ENCODE measurements around the gene ALDH4A1.

ALDH4A1 gene

DNA sequence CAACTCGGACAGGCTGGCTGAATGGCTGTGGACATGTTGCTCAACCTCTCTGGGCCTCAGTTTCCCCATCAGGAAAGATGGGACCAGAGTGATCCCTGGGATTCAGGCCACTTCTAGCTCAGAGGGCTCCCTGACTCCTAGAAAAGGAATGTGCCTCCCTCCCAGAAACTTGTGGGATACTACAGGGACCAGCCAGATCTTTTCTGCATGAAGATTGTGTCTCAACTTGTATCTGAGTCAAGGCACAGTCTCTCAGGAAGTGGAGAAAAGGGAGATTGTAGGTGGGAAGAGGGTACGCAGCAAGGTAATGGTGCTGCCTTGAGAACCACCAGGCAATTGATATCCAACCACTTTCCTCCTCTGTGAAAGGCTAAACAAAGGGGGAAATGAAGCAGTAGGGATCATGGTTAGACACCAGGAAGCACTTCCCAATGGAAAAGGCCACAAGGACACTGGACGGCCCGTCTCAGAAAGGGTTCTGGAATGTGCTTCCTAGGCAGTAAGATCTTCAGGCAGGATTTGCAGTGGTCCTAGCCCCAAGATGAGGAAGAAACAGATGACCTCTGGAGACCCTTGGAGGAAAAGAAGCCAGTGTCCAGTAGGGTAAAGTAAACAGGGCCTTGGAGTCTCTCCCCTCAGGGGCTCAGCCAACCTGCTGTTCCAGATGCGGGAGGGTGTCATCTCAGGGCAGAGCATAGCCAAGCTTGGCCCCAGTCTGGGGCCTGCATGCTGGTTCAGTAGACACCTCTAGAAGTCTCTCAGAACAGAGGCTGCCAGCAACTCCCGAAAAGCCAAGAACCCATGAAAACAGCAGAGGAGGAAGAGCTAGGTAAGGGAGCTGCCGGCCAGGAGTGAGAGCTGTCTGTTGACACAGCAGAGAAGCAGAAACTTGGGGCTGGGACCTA lies 37.3 kb upstream of the ALDH4A1 start:
- no peak for DNase-seq (ENCODE audit: low read depth, low spot score)

DNA sequence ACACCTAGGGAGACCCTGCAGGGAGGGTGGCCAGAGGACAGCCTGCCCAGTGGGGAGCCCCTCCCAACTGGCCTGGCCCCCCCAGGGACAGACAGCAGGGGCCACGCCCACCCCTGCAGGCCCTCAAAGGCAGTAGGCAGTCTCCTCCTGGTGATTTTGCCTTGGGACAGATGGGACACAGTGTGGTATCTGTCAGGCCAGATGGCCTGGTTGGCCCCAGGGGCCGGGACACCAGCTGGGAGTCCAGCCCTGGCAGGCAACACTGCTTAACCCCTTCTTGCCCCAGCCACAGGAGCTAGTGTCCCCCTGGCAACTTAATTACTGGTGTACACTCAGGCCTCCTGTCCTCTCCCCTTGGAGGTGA lies 36.3 kb upstream of the ALDH4A1 start:
- DNase-seq (ENCODE audit: low read depth, low spot score): no peak

DNA sequence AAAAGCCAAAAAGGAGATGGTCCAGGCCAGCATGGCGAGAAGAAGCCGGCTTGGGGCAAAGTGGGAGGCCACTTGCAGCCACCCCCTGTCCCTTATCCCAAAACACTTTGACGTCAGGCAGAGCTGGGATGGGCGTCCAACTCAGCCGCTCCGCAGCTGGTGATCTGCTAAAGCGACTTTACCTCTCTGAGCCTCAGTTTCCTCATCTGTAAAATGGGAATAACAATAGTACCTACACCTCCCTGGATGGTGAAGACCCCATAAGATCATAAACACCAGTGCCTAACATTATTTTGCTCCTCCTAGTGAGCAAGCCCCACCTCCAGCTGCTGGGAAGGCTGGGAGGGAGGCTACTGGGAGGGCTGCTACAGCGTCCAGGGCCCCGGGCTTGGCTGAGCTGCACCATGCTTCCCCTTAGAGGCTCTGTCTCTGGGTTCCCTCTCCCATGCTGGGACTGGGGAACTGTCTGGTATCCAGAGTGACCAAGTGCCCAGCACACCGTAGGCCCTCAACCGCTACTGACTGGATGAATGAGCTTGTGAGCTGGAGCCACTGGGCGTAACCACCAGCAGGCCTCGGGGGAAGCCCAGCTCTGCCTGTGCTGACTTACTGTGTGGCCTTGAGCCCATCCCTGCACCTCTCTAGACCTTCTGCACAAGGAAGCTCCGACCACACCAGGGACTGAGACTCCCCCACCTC lies 35.8 kb upstream of the ALDH4A1 start:
- no peak for DNase-seq (ENCODE audit: low read depth, low spot score)

DNA sequence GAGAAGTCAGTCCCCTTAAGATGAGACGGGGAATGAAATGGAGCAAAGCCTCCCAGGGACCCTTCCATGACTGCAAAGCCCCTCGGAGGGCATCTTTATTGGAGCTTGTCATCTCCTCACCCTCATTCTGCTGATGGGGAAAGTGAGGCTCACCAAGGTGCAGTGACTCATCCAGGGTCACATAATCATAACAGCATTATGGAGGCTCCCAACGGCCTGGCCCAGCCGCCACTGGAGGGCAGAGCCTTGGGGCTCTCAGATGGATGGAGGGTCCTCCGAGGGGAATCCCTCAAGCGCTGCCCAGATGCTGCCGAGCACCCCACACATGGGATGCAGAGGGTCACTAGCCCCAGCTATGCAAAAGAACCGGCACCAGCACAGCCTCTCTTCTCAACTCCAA lies 35.2 kb upstream of the ALDH4A1 start:
- DNase-seq (ENCODE audit: low read depth, low spot score): no peak

DNA sequence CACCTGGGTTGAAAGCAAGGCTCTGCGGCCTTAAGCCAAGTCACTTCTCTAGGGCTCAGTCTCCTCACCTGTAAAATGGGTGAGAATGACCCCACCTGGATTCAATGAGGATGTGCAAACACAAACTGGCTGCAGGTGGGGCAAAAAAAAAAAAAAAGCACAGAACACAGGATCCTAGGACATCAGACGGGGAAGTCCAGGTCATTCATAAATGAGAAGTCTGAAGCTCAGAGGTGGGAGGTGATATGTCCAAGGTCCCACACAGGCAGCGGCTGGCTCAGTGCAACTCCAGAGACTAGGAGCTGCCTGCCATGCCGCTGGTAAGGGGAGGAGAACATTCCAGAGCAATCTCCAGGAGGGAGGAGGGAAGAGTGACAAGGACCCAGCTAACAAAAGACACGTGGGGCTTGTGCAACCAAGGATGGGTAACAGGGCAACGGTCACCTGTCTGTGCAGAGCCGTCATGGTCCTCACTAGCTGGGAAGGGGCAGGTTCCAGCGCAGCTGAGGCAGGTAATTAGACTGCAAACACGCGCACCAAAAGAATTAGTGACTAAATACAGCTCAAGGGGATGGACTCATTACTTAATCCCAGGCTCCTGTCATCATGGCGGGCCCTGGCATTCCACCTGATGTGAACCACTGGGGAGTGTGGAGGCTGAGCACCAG lies 34.6 kb upstream of the ALDH4A1 start:
- no peak for DNase-seq (ENCODE audit: low read depth, low spot score)

DNA sequence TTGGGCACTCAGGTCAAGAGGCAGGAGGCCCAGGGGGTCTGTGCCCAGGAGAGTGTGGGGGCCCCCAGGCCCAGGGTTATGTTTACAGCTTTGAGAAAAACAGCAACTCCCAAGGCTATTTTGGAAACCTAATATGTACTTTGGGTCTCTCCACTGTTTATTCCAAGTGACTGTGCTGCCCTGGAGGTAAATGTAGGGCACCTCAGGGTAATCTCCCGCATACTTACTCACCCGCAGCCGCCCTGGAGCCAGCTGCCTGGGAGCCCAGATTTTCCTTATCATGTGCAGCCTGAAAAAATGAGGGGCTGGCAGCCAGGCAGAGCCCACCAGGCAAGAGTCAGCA lies 34.1 kb upstream of the ALDH4A1 start:
- DNase-seq (ENCODE audit: low read depth, low spot score): no peak

DNA sequence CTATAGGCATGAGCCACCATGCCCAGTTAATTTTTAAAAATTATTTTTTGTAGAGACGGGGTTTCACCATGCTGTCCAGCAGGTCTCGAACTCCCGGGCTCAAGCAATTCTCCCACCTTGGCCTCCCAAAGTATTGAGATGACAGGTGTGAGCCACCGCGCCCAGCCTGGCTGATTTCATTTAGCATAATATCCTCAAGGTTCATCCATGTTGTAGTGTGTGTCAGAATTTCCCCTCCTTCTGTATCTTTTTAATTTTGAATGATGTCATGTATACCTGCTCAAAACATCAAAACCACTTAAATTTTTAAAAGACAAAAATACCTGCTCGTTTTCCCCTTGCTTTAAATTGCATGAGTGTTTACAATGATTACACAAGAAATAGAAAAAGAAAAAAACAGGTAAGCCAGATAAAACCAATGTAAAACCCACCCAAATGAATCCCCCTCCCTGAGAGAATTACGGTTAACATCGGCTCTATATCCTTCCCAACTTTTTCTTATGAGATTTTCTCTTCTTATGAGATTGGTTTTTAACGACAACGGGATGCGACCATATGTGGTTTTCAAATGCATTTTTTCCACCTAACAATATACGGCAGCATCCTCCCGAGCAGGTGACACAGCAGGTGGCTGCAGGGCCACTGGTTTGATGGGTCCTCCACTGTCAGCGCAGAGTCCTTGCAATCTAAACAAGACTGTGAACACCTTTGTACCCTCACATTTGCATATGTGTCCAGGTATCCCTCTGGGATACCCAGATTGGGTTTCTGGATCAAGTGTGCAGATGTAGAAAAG lies 32.0 kb upstream of the ALDH4A1 start:
- no peak for DNase-seq (ENCODE audit: low read depth, low spot score)

DNA sequence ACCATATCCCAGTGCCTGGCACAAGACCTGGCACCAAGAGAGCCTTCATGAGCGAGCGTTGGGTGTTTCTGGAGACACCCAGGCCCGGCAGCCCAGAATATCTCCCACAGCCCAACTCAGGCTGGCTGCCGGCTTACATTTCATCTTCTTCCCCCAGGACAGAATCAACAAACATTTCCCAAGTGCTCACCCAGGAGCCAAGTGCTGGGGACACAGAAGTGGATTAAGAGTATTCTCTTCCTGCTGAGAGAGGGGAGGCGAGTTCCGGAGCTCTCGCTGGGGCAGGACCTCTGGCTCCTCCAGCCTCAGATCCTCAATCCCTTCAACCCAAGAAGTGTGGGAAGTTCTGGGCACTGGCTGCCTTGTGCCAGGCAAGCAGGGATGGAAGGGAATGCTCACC lies 30.5 kb upstream of the ALDH4A1 start:
- DNase-seq (ENCODE audit: low read depth, low spot score): no peak

DNA sequence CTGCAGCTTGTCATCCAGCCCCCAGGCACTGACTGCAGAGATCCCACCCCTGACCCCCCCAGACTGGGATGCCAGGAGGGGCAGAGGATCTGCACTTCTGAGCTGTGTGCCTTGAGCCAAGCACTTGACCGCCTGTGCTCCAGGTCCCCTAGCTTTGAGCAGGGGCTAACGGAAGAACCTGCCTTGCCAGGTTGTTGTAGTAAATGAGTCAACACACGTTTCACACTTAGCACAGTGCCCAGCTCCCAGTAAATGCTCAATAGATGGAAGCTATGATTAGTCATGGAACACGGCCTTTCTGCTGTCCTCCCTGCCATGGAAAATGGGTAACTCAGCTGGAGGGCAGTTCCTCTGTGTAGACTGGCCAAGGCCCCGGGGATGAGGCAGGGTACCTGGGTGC lies 30.0 kb upstream of the ALDH4A1 start:
- no peak for DNase-seq (ENCODE audit: low read depth, low spot score)

DNA sequence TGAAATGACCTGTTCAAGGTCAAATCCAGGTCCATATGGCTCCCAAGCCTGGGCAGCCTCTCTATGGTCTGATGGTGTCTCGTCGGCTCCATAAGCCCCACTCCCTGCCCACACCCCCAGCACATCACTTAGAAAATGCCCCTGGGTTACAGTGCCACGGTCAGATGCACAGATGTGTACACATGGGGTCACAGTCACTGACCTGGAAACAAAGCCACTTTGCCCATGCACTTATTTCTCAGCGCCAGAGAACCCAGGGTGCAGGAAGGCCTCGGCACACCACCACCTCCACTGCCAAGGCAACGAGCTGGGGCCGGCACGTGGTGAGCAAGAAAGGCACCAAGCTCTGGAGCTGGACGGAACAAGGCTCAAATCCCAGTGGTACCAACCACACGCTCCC lies 29.4 kb upstream of the ALDH4A1 start:
- no peak for DNase-seq (ENCODE audit: low read depth, low spot score)

DNA sequence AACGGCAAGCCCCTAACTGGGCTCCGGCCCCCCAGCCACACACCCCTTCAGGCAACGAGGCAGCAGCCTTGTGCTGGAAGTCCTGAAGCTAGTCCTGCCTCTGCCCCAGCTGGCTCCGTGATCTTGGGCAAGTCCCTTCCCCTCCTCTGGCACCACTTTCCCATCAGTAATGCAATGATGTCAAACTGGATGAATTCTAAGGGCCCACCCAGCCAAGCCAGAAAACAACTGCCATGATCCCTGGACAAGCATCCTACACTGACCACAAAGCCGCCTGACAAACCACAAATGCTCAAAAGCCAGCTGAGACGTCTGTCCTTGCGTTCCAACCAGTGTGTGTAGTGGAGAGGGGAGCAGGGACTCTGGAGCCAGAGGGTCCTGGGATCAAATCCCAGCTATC lies 27.3 kb upstream of the ALDH4A1 start:
- DNase-seq (ENCODE audit: low read depth, low spot score): no peak

DNA sequence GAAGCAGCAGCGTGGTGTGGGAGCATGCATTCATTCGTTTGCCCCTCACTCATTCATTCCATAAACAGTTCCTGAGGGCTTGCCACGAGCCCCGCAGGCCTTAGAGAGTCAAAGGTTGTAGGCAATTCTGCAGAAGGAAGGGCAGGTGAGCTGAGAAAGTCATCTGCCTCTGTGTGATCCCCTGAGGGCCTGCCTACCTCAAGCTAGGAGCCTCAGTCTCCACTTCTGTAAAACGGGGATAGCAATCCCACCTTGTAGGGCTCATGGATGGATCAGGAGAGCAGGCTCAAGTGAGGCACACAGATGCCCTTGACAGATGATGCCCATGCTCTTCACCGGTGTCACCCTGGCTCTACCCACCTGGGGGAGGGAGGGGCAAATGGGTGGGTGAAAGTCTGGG lies 26.6 kb upstream of the ALDH4A1 start:
- no peak for DNase-seq (ENCODE audit: low read depth, low spot score)

DNA sequence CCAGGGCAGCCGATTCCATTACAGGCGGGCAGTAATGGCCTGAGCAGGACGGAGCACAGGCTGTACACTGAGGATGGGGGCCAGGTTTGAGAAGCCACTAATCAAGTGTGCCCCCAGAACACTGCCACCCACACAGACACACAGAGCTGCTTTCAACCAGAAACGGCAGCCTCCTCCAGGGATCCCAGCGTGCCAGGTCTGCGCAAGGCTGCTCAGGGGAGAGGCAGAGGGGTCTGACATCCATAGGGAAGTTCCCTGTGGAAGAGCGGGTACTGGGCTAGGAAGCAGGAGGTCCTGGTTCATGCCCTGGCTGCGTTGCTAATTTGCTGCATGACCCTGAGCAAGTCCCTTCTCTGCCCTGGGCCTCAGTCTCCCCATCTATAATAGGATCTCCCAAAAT lies 26.1 kb upstream of the ALDH4A1 start:
- no peak for DNase-seq (ENCODE audit: low read depth, low spot score)

DNA sequence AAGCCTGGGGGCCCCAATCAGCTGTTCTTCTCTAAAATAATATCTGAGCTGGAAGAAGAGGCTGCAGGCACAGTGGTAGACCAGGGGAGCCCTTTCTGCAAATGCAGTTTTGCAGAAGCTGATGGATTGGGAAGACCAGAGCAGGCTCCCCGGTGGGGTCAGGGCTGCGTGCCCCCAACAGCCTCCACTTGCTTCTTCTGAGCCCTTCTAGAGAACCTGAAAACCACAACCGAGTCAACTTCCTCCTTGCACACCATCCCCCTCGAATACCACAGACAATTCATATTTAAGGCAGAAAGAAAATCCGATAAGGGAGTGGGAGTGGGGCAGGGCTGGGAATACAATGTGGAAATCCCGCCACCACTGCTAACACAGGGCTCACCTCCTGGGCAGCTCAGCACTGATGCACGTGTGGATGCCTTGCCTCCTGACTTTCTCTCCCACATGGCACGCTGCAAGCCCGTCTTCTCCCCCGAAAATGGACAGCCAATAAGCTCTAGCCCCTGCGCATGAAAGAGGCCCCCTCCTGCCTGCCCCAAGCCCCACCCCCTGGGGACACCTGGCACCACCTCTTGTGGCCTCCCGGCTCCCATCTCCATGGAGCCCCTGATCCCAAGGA lies 25.4 kb upstream of the ALDH4A1 start:
- no peak for DNase-seq (ENCODE audit: low read depth, low spot score)

DNA sequence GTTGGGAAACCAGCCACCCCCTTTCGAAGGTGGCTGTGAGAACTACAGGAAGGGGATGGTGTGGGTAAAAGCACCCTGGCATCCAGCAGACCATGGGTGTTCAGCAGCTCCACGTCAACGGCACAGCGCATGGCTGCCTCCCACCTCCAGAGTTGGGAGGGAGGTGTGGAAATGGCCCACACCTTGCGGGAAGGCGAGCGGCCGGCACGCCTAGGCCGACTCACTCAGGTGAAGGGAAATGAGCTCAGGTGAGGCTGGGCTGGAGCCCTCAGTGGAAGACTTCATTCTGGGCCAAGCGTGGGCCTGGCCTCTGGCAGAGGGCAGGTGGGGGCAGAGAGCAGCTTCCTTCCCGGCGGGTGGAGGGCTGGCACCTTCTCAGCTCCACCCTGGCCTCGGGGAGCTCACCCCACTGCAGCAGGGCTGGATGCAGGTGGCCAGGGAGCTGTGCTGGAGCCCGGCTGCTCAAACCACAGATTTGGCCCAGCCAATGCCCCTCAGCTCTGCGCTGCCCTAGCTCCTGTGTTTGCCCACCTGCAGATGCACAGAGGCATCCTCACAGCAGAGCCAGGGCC lies 24.8 kb upstream of the ALDH4A1 start:
- no peak for DNase-seq (ENCODE audit: low read depth, low spot score)

DNA sequence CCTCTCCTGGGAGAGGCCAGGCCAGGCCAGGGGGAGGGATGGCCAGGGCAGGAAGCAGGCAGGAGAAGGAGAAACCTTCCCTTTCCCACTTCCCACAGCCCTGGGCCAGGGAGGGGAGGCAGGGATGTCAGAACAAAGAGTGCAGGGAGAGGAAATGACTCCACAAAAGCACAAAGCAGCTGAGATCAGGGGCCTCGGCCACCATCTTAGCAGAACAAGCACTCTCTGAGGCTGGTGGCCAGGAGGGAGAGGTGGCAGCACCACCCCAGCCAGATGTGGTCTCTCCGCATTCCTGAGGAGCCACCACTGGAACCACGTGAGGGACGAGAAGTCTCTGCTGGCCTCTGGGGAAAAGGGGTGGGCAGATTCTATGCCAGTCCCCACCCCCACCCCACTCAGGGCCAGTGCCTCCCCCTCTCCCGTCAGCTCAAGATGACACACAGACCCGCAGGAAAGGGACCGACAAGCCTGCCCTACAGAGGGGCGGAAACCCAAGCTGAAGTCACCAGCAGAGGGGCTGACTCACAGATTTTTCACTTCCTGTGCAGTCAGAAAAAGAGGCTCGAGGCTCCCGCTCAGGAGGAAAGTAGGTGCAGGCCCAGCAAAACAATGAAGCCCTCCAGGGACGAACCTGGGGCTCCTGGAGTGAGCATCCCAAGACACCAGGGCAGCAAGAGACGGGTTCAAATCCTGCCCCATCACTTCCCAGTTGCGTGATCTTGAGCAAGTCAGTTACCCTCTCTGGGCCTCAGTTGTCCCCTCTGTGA lies 24.1 kb upstream of the ALDH4A1 start:
- no peak for DNase-seq (ENCODE audit: low read depth, low spot score)

DNA sequence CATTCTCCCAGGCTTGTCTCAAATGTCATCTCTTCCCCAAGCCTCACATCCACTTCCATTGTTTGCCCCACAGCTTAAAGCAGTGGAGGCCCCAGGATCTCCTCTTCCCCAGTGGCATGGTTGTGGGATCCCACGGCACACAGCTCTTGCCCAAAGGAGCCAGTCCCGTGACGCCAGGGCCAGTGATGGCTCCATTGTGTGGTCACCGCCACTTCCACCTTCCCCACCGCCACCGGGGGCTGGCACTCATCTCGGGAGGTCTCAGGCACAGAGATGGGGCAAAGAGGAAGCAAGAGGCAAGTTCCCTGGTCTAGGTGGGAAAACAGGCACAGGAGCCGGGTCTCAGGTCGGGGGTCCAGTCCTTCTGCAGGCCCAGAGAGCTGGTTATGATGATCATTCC lies 22.9 kb upstream of the ALDH4A1 start:
- no peak for DNase-seq (ENCODE audit: low read depth, low spot score)

DNA sequence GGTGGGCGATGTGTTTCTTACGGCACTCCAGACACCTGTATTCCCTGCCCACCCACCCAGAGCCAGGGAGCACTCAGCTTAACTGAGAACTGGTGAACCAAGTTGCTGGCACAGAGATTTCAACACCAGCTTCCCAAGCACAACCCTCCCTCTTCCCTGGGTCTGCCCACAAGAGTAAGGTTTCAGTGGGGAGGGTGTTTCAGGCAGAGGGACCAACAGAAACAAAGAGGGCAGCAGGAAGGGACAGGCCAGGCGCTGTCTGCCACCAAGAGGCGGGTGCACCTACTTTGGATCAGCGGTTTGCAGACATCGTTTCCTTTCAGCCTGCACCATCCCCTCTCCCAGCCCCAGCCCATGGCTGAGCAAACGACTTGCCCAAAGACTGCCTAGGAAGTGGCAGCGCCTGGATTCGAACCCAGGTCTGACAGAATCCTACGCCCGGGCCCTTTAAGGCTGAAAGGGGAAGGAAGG lies 21.9 kb upstream of the ALDH4A1 start:
- DNase-seq (ENCODE audit: low read depth, low spot score): no peak

DNA sequence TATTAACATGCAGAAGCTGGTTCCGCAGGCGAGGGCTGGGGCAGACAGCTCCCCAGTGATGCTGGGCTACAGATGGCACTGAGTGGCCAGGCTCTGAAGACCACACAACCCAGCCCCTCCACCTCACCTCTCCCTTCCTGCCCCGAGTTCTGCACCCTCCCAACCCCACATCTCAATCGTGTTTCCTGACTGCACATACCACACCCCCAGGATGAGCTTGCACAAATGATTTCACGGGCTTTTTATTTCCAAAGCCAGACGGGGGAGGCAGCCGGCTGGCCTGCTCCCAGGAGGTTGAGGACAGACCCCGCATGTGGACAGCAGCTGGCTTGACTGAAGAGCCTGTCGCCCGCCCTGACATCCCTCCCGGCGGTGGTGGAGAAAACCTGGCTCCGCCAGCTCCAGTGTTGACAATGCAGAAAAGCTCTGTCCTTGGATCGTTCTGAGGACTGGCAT lies 21.4 kb upstream of the ALDH4A1 start:
- no peak for DNase-seq (ENCODE audit: low read depth, low spot score)
